Endothelial cell of umbilical vein (primary cell): ENCODE measurements around the gene MYEOV. TPM values are rescaled to one million over a fixed set of nuclear protein-coding genes. Genes with fewer than 3 reads are reported as not detected.

Experiments used
- BruUV-seq: library from RNA; stranded (reverse); fragments of 400-500 nt; replicated peaks from 2 replicates; lab custom pipeline; 2021; lab: Mats Ljungman, UMichigan
- CTCF ChIA-PET: fragments of 300-600, 350-600 bp; sonication (Branson Sonifier 250); formaldehyde crosslinking; loops from one replicate; lab custom pipeline; 2021; ENCODE audit warnings: antibody characterized with exemption, inconsistent platforms; lab: Charles Lee
- POLR2A ChIA-PET: fragments of 300-600, 350-600 bp; sonication (Branson Sonifier 250); formaldehyde crosslinking; loops from one replicate; lab custom pipeline; 2021; ENCODE audit warnings: antibody characterized with exemption, inconsistent platforms; lab: Charles Lee
- DNase-seq: peaks from one replicate; pipeline ENCODE4 v3.0.0-alpha.2; 2011; ENCODE audit warnings: low read depth, low spot score
- FAIRE-seq: peaks from 2 replicates; lab custom pipeline; 2011; peaks lifted over from hg19 to GRCh38; lab: Jason Lieb, UNC
- H2AFZ ChIP-seq: 2 replicates; pipeline ENCODE4 v1.6.0; 2012; ENCODE audit warnings: low read depth, low read length, control low read depth, inconsistent platforms
- H3K27ac ChIP-seq: 2 replicates; pipeline ENCODE4 v1.5.1; 2011; ENCODE audit warnings: low read depth, mild to moderate bottlenecking, control low read depth, low read length, moderate library complexity; ENCODE audit not compliant: insufficient read depth
- H3K27me3 ChIP-seq, 2 experiments: 2 replicates each; pipeline versions ENCODE4 v1.6.0 to v1.6.1; 2011; ENCODE audit warnings: low read length in 2 of 2, mixed read lengths in 1 of 2; ENCODE audit not compliant: control insufficient read depth in 2 of 2, insufficient read depth in 2 of 2
- H3K36me3 ChIP-seq, 2 experiments: 2 replicates in 1 of 2; 3 replicates in 1 of 2; pipeline ENCODE4 v1.5.1; 2011; ENCODE audit warnings: low read length in 2 of 2, mild to moderate bottlenecking in 1 of 2, moderate library complexity in 1 of 2; ENCODE audit not compliant: control insufficient read depth in 2 of 2, insufficient read depth in 2 of 2; ENCODE audit errors: extremely low read depth in 1 of 2
- H3K4me1 ChIP-seq: 3 replicates; pipeline ENCODE4 v1.5.1; 2011; ENCODE audit warnings: mild to moderate bottlenecking, low read length; ENCODE audit not compliant: control insufficient read depth, insufficient read depth; ENCODE audit errors: extremely low read depth
- H3K4me2 ChIP-seq: 2 replicates; pipeline ENCODE4 v1.6.1; 2011; ENCODE audit warnings: low read length, control low read depth, mixed read lengths; ENCODE audit not compliant: insufficient read depth
- H3K4me3 ChIP-seq, 3 experiments: fragments of 200-600 bp in 1 of 3; sonication (generic), shearing (Covaris generic) in 1 of 3; replicated peaks in 1 of 3; 2 replicates each; pipeline ENCODE4 v1.5.1; 2011 to 2016; ENCODE audit warnings: control low read depth in 3 of 3, low read length in 3 of 3, mild to moderate bottlenecking in 2 of 3, inconsistent platforms in 1 of 3, low read depth in 1 of 3, moderate library complexity in 1 of 3; ENCODE audit not compliant: insufficient read depth in 1 of 3
- H3K79me2 ChIP-seq: 2 replicates; pipeline ENCODE4 v1.6.0; 2012; ENCODE audit warnings: low read length, inconsistent platforms; ENCODE audit not compliant: control insufficient read depth, insufficient read depth
- H3K9ac ChIP-seq: replicated peaks from 2 replicates; pipeline ENCODE3; 2011; ENCODE audit warnings: low read length, control low read depth; ENCODE audit not compliant: insufficient read depth; ENCODE audit errors: extremely low read depth
- H3K9me1 ChIP-seq: replicated peaks from 3 replicates; pipeline ENCODE4 v1.6.0; 2011; ENCODE audit warnings: mild to moderate bottlenecking, low read length; ENCODE audit not compliant: control insufficient read depth, insufficient read depth; ENCODE audit errors: extremely low read depth
- H3K9me3 ChIP-seq: replicated peaks from 2 replicates; pipeline ENCODE4 v1.5.1; 2012; ENCODE audit warnings: low read length, inconsistent platforms; ENCODE audit not compliant: control insufficient read depth, insufficient read depth
- H4K20me1 ChIP-seq: replicated peaks from 2 replicates; pipeline ENCODE3; 2011; ENCODE audit warnings: mild to moderate bottlenecking, low read length; ENCODE audit not compliant: control insufficient read depth, insufficient read depth; ENCODE audit errors: extremely low read depth
- EZH2 ChIP-seq: IDR thresholded peaks from 2 replicates; pipeline ENCODE4 v1.6.1; 2012; ENCODE audit warnings: borderline replicate concordance, low read depth, mild to moderate bottlenecking, moderate library complexity, low read length, inconsistent platforms; ENCODE audit not compliant: severe bottlenecking
- MYC ChIP-seq: IDR thresholded peaks from one replicate; pipeline ENCODE4 v1.6.1; 2011; ENCODE audit warnings: mild to moderate bottlenecking, low read depth, low read length
- dilution Hi-C: fragments of 300-500 bp; cut with MboI; formaldehyde crosslinking; loops from one replicate; pipeline ENCODE4 v1.15.0; 2019; ENCODE audit warnings: low sequenced_read_pairs; ENCODE audit not compliant: extremely low pct_ligation_motif_present
- intact Hi-C: fragments of 100-400 bp; cut with micrococcal nuclease; formaldehyde crosslinking; loops from one replicate; pipeline ENCODE4 v1.10.0; 2022
- polyA plus RNA-seq, 4 experiments: library from polyadenylated mRNA; depleted of rRNA in 3 of 4; stranded (reverse) in 3 of 4; unstranded in 1 of 4; fragments of >200 nt; gene quantifications; 2 replicates each; pipeline versions ENCODE4 v1.2.1 to v1.2.3, GENCODE V29; 2011 to 2012; ENCODE audit warnings: missing spikeins in 1 of 4
- total RNA-seq: library from RNA; stranded (reverse); gene quantifications from 2 replicates; pipeline ENCODE4 v1.2.3, GENCODE V29; 2021
- TF ChIP-seq, protein P1 (sequence below), 2 donors: IDR thresholded peaks; 1 replicate in 1 of 2; 2 replicates in 1 of 2; pipeline ENCODE4 v1.5.1; 2011; ENCODE audit warnings: low read length in 2 of 2, mild to moderate bottlenecking in 2 of 2, moderate library complexity in 2 of 2, control low read depth in 1 of 2, inconsistent platforms in 1 of 2, low read depth in 1 of 2; ENCODE audit not compliant: insufficient read depth in 1 of 2; ENCODE audit errors: extremely low read depth in 1 of 2
- TF ChIP-seq, protein P2 (sequence below): IDR thresholded peaks from 2 replicates; pipeline ENCODE4 v1.6.1; 2011; ENCODE audit not compliant: insufficient read depth, insufficient read length

Gene MYEOV
- total and polyA plus RNA-seq, 2 donors (not counting 3 experiments of a cell fraction or from before 2014, with no cell fraction given): 3.8 to 14.4 TPM

DNA sequence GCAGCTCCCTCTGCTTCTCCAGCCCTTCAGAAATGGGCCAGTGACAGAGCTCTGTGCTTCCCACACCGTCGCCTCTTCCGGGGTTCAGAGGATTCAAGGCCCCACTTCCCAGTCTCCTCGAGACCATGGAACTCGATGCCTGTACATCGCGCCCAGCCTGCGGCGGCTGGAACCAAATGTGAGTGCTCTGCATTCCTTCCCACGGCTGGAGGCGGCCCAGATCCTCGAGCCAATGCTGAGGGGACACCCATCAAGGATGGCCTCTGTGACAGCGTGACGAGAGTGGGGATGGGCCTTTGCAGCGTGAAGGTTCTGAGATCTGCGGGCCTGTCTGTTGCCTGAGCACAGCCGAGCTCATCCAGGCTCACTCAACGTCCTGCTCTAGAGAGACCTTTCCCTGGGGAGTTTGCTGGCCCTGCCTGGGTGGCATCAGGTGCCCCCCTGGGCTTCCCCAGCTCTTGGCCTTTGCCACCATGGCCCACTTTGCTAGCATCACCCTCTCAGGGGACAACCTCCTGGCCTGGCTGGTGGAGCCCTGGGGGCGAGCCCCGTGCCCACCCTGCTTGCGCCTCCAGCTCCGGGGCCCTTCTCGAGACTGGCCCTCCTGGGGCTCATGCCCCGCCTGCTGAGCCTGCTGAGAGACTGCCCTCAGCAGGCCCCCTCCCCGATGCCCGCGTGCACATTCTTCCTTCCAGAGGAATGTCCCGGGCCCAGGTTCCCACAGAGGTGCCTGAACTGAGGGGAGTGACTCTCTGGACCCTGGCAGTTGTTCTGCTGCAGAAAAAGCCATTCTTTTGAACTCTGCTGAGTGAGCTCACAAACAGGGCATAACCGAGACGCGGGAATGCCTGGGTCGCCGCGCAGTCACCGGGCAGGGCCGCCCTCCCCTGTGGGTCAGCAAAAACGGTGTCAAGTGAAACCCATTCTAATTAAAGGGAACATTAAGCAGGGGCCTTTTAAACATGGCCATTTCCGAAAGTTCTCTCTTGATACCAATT is 7.3 kb upstream of the MYEOV start:
- Histone ChIP-seq H3K9me3 (no peaks in the 10 kb centered on the region), H3K36me3 (no peaks in the 10 kb centered on the region), H3K4me3 (no peak overlapping the region), H4K20me1 (no peaks in the 10 kb centered on the region), H3K27me3 (no peaks in the 10 kb centered on the region), H3K79me2 (no peaks in the 10 kb centered on the region), H3K27ac (no peak overlapping the region), H3K4me2 (no peak overlapping the region), H2AFZ (no peak overlapping the region), H3K9me1 (no peaks in the 10 kb centered on the region), H3K9ac (no peak overlapping the region), H3K4me1 (no peaks in the 10 kb centered on the region)
- intact Hi-C loops: no loop called here
- BruUV-seq: no TSS peak
- no peak for FAIRE-seq
- ChIA-PET POLR2A (no interaction called here), CTCF (no interaction called here)
- DNase-seq: no peak
- TF ChIP-seq EZH2 (no peak), MYC (no peak)
- TF ChIP-seq, protein P1, sequence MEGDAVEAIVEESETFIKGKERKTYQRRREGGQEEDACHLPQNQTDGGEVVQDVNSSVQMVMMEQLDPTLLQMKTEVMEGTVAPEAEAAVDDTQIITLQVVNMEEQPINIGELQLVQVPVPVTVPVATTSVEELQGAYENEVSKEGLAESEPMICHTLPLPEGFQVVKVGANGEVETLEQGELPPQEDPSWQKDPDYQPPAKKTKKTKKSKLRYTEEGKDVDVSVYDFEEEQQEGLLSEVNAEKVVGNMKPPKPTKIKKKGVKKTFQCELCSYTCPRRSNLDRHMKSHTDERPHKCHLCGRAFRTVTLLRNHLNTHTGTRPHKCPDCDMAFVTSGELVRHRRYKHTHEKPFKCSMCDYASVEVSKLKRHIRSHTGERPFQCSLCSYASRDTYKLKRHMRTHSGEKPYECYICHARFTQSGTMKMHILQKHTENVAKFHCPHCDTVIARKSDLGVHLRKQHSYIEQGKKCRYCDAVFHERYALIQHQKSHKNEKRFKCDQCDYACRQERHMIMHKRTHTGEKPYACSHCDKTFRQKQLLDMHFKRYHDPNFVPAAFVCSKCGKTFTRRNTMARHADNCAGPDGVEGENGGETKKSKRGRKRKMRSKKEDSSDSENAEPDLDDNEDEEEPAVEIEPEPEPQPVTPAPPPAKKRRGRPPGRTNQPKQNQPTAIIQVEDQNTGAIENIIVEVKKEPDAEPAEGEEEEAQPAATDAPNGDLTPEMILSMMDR (IDR thresholded peaks at IDR 0.05; ENCODE audit: extremely low read depth in 1 of 2, insufficient read depth in 1 of 2, low read depth in 1 of 2, low read length in 2 of 2): no peak
- TF ChIP-seq, protein P2, sequence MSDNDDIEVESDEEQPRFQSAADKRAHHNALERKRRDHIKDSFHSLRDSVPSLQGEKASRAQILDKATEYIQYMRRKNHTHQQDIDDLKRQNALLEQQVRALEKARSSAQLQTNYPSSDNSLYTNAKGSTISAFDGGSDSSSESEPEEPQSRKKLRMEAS: no peak
- dilution Hi-C loops: no loop called here
